ENCODE data around the gene ASGR2. TPM values are rescaled to one million over a fixed set of nuclear protein-coding genes. Genes with fewer than 3 reads are reported as not detected.
A peak's percentile ranks its signal among the peaks of the same experiment; 100 is the strongest.

Gene ASGR2
- total RNA-seq, 1 donor from 2014 or later, result 0.82 TPM

DNA sequence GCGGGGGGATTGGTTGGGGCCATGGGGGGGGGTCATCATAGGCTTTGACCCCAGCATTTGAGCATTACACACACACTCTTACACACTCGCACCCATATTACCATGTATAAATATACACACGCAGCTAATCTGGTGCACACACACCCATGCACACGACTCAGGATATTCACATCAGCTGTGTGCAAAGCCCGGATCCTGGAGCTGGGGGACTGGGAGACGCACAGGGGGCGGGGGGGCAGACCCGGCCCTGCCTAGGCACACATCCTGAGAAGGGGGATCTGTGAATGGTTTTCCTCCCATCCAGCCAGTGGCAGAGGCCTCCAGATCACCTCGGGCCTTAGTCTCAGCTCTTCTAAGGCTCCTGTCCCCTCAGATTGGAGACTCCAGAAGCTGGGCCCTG, 5.6 kb downstream of the ASGR2 start:
- no peak for TF ChIP-seq CTCF (conservative IDR thresholded peaks at IDR 0.05)
- Mint-ChIP-seq H3K27ac (peak overlapping the region; percentile 63), H3K9me3 (no peaks in the 10 kb centered on the region), H3K4me1 (ENCODE audit: unreplicated experiment) (peaks cover 4% of the 10 kb centered on the region), H3K4me3 (no peak overlapping the region), H3K27me3 (peaks cover 6% of the 10 kb centered on the region), H3K36me3 (no peaks in the 10 kb centered on the region)
- no peak for DNase-seq (ENCODE audit: extremely low spot score, unreplicated experiment)

DNA sequence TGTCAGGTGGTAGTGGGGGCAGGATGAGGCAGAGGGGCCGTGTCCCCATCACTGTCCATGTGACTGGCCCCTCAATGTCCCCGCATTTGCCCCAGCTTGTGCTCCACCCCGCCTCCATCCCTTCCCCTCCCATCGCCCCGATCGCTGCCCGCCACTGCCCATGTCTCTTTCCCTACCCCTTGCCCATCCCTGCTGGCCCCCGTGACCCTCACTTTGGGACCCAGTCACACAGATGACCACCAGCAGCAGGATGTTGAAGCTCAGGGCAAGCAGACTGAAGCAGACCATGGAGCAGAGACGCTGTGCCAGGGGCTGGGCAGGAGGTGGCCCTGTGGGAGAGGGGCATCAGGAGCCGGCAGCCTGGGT, 6.1 kb downstream of the ASGR2 start:
- Mint-ChIP-seq H3K4me1 (ENCODE audit: unreplicated experiment) (peaks cover 4% of the 10 kb centered on the region), H3K4me3 (no peak overlapping the region), H3K27me3 (peaks cover 7% of the 10 kb centered on the region), H3K36me3 (no peaks in the 10 kb centered on the region), H3K9me3 (no peaks in the 10 kb centered on the region), H3K27ac (no peak overlapping the region)
- TF ChIP-seq CTCF (conservative IDR thresholded peaks at IDR 0.05), result no peak
- DNase-seq (ENCODE audit: extremely low spot score, unreplicated experiment), result no peak

GRCh38 chr17:7107795-7108559, 6.6 kb downstream of the ASGR2 start:
- no peak overlapping the region for H3K27ac Mint-ChIP-seq
- H3K27me3 Mint-ChIP-seq, result peaks cover 13% of the 10 kb centered on the region
- H3K36me3 Mint-ChIP-seq, result no peaks in the 10 kb centered on the region
- H3K9me3 Mint-ChIP-seq, result no peaks in the 10 kb centered on the region
- no peak for TF ChIP-seq CTCF (conservative IDR thresholded peaks at IDR 0.05)
- H3K4me3 Mint-ChIP-seq, result no peak overlapping the region
- DNase-seq (ENCODE audit: extremely low spot score, unreplicated experiment), result no peak
- H3K4me1 Mint-ChIP-seq (ENCODE audit: unreplicated experiment), result peaks cover 4% of the 10 kb centered on the region

GRCh38 chr17:7107012-7107754, 7.4 kb downstream of the ASGR2 start:
- Mint-ChIP-seq H3K27ac (no peak overlapping the region), H3K4me1 (ENCODE audit: unreplicated experiment) (peaks cover 4% of the 10 kb centered on the region), H3K4me3 (no peak overlapping the region), H3K9me3 (no peaks in the 10 kb centered on the region), H3K36me3 (no peaks in the 10 kb centered on the region), H3K27me3 (peaks cover 21% of the 10 kb centered on the region)
- TF ChIP-seq CTCF (conservative IDR thresholded peaks at IDR 0.05), result no peak
- no peak for DNase-seq (ENCODE audit: extremely low spot score, unreplicated experiment)

- Mint-ChIP-seq H3K36me3 (no peaks in the 10 kb centered on the region), H3K4me3 (no peak overlapping the region), H3K4me1 (ENCODE audit: unreplicated experiment) (no peaks in the 10 kb centered on the region), H3K27me3 (peaks cover 37% of the 10 kb centered on the region), H3K27ac (no peak overlapping the region), H3K9me3 (no peaks in the 10 kb centered on the region)
- no peak for DNase-seq (ENCODE audit: extremely low spot score, unreplicated experiment)
- TF ChIP-seq CTCF (conservative IDR thresholded peaks at IDR 0.05), result no peak
Observed at GRCh38 chr17:7102421-7102820, 12.2 kb downstream of the ASGR2 start.
